Embryonic facial prominence (tissue), 1 donor: ENCODE measurements around the gene NCBP3.
"Not testable (repeated sequence)": the region's sequence is repeated elsewhere in the genome, so short reads cannot be mapped to it uniquely, and the experiment has no call there.

Experiments used
- DNase-seq: peaks from one replicate; pipeline ENCODE4 v3.0.0-alpha.2; 2016; ENCODE audit errors: extremely low spot score

Gene NCBP3

DNA sequence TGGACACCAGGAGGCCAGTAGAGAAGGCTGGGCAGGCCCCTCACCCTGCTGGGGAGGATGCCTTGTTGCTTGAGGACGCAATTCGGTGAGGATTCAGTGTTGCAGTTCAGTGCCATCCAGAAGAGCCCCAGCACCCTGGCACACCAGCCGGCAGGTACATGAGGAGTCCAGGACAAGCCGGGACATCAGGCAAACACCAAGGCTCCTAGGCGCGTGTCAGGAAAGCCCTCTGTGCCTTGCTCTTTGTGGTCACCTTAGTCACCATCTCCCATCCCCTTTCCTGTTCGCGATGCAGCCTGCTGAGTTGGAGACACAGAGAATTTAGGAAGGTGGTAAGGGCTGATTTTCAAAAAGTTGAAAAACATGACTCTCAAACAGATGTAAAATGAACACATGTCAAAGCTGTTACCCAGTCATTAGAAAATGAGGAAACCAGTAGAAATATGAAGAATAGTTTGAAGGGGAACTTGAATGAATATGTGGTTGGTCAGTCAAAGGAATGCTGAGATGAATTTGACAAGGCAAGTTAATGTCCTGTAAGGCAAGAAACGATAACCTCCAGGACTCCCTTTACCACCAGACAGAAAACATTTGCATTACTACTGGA is 2.3 kb upstream of the NCBP3 start:
- DNase-seq: no peak

DNA sequence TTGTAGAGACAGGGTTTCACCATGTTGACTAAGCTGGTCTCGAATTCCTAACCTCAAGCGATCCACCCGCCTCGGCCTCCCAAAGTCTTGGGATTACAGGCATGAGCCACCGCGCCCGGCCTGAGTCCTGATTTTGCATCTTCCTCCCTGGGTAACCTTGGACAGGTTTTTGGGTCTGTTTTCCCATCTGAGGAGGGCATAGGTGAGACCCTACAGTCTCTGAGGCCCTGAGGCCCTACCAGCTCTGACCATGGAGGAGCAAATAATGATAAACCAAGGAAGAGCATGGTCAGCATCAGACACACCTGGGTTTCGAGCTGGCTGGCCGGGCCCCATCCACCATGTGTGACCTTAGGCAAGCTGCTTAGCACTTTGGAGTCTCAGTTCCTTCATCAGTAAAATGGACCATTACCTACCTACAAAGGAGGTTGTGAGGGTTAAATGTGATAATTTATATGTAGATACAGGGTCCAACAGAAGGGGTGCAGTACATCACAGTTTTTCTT is 1.2 kb upstream of the NCBP3 start:
- no peak for DNase-seq

DNA sequence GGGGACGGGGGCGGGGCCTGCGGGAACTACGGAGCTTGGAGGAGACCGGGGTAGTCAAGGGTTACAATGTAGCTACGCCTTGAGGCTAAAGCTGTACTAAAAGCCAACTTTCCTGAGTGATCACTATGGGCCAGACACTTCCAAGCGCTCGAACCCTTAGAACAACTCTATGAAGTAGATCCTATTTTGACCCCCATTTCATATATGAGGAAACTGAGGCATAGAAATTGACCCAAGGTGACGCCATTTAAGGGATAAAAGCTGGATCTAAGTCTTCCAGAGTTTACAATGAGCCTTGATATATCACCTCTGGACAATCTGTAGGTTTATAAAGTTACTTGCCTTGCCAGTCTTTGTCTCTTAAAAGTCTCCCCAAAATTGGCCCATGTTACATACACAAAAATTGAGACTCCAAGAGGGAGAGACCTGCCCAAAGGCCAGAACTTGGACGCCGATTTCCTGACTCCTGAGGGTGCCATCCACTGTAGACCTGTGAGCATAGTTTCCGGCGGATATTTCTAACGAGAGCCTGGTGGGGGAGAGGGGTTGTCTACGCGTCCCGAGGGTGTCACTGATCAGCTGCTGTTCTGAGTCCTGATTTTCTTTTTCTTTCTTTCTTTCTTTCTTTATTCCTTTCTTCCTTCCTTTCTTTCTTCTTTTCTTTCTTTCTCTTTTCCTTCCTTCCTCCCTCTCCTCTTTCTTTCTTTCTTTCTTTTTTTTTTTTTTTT is 555 bp upstream of the NCBP3 start:
- DNase-seq: no peak

DNA sequence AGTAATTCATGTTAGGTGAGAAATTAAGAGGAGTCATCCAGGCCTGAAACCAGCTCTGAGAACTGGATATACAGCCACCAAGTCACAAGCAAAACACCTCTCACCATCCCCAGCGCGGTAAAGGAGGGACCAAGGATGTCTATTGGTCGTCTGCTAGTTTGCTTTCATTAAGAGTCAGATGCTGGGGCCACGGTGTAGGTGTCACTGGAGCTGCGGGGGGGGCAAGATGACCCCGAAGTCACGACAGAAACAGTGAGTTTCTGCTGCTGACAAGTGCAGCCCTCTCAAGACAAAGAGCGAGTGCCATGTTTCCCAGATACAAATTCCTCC is 790 bp downstream of the NCBP3 start:
- no peak for DNase-seq

DNA sequence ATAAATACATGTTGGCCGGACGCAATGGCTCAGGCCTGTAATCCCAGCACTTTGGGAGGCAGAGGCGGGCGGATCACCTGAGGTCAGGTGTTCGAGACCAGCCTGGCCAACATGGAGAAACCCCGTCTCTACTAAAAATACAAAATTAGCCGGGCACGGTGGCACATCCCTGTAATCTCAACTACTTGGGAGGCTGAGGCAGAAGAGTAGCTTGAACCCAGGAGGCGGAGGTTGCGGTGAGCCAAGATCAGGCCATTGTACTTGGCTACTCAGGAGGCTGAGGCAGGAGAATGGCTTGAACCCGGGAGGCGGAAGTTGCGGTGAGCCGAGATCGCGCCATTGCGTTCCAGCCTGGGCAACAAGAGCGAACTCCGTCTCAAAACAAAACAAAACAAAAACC is 1.5 kb downstream of the NCBP3 start:
- DNase-seq: not testable (repeated sequence)

GRCh38 chr17:3843935-3844516 is 2.0 kb downstream of the NCBP3 start:
- no peak for DNase-seq

GRCh38 chr17:3838206-3838605 is 7.8 kb downstream of the NCBP3 start:
- DNase-seq: no peak

DNA sequence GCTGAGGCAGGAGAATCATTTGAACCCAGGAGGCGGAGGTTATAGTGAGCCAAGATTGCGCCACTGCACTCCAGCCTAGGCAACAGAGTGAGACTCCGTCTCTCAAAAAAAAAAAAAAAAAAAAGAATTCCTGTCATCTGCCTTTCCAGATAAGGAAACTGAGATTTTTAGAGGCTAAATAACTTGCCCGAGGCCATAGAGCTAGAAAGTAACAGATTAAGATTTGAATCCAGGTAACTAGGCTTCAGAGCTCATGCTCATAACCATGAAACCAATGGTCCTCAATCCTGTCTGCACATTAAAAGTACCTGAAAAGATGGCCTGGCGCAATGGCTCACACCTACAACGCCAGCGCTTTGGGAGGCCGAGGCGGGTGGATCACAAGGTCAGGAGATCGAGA is 9.5 kb downstream of the NCBP3 start:
- no peak for DNase-seq

DNA sequence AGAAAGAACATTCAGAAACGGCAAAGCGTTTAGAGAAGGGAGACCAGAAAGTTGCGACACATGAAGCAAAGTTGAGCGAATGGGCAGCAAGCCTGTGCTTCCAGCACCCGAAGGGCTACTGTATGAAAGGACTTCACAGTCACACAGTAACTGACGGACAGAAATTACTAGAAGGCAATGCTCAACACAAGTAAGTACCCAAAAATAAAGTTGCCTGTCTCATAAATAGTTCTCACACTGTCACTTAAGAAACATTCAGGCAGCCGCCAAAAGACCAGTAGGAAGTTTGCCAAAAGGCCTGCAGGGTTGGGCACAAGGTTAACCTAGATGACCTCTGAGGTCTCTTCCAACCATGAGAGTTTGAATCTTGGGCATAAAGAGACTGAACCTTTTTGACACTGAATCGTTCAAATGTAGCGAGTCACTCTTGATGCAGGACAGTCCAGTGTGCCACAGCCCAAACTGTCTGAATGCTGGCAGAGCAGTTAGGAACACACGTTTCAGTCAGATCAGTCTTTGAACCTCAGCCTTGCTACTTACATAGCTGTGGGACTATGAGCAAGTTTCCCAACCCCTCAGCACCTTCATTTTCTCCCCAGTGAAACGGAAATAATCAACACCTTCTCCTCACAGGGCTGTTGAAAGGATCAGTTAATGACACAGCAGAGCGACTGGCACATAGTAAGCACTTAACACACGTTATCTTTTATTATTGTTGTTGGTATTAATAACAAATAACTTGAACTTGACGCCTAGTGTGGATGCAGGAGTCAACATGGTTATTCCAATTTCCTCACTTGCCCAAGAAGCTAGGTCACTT is 10.4 kb downstream of the NCBP3 start:
- no peak for DNase-seq

- DNase-seq: no peak
These were observed 11.2 kb downstream of the NCBP3 start for GRCh38 chr17:3834811-3835210.

- no peak for DNase-seq
These were observed 17.2 kb downstream of the NCBP3 start for GRCh38 chr17:3828852-3829232.

- no peak for DNase-seq
These were observed 17.7 kb downstream of the NCBP3 start for GRCh38 chr17:3828151-3828851.

DNA sequence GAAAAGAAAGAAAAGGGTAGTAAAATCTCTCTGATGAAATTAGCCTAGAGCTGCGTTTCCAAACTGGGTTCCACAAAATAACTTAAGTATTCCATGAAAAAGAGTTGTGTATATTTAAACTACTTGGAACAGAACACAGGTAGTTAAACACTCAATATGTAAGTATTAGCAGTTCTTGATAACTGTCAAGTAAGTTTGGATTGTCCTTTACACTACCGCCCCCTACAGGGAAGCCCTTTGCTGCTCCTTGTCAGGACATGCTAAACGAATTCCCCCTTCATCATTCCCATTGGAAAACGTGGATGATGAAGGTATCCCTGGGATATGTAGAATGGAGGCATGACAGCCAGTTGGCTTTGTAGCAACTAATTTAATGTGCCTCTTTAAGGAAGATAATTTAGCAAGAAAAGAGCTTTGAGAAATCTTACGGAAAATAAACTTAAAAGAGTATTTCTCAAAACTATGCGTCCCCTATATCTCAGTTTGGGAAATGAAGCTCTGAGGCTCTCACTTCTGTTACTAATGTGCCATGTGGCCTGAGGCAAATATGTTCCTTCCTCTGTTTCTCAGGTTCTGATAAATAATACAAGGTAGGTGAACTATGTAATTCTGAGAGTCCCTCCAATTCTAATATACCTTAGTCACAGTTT is 18.8 kb downstream of the NCBP3 start:
- no peak for DNase-seq

GRCh38 chr17:3826191-3826590 is 19.9 kb downstream of the NCBP3 start:
- no peak for DNase-seq

DNA sequence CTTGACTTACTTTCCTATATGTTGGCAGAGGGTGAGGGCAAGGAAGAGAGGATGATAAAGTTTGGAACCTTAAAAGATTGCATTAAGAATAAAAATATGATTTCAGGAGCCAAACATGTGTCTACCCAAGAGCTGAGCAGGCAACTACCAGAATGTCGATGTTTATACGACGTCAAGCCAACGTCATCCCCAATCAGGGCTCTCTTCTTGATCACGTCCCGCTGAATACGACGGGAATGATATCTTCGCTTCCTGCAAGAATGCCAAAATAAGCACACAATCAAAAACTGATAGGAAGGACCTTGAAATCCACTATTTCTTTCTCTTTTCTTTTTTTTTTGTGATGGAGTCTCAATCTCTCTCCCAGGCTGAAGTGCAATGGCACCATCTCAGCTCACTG is 24.9 kb downstream of the NCBP3 start:
- DNase-seq: no peak

GRCh38 chr17:3818786-3819185 is 27.3 kb downstream of the NCBP3 start:
- no peak for DNase-seq

GRCh38 chr17:3817851-3818605 is 28.0 kb downstream of the NCBP3 start:
- no peak for DNase-seq

DNA sequence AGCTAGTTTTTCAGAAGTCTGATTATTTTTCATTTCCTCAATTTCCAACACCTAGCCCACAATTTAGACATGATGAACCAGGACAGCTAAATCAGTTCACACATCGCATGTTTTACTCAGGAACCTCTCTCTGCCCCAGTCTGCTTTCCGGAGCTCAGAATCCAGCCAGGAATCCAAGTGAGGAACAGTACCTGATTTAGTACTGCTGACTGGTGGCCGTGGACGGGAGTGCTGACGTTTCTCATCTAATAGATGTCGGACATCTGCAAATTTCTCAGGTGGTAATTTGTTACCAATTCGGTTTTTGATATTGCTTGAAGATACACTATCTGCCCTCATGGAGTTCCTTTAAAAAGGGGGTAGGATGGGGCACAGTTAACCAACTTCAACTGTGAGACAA is 30.1 kb downstream of the NCBP3 start:
- DNase-seq: no peak

GRCh38 chr17:3815122-3815521 is 30.9 kb downstream of the NCBP3 start:
- no peak for DNase-seq

DNA sequence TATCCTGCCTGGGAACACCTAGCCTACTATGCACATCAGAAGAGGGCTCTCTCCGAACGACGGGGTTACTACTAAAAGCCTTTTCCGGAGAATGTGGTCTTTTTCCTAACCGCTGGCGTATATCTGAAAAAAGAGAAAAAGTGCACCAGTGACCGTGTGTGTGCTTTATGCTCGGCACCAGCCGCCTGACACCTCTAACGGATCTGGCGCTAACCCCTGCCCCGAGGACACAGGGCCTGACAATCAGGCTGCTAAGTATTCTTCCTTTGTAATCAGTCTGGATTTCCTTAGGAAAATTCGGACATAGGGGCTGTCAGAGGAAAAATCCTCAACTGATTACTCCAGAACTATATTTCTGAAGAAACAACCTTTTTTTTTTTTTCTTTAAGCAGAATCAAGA is 31.7 kb downstream of the NCBP3 start:
- no peak for DNase-seq

GRCh38 chr17:3813171-3813570 is 32.9 kb downstream of the NCBP3 start:
- no peak for DNase-seq
